Articular chondrocyte of knee joint (primary cell): ENCODE measurements around the gene RAB27B. TPM values are rescaled to one million over a fixed set of nuclear protein-coding genes. Genes with fewer than 3 reads are reported as not detected.

Experiments
- total RNA-seq: library from RNA; depleted of rRNA; stranded (reverse); fragments of >200 nt; gene quantifications from 2 replicates; pipeline ENCODE4 v1.2.3, GENCODE V29; 2012

RAB27B gene
- 9.9 and 27.6 TPM in 2 replicates for total RNA-seq

GRCh38 chr18:54828281-54828881 is at the start of gene RAB27B:
RAB27B (plus strand) TSS chr18:54828477; CDS start chr18:54877586, 49,109 bp downstream.

Other genes starting within 250 kb of the RAB27B start
- not detected in 2 replicates for gene DYNAP, start 237.2 kb upstream of the RAB27B start, total RNA-seq
- gene CCDC68, start 131.0 kb downstream of the RAB27B start, total RNA-seq, result 0.91 and 1.3 TPM in 2 replicates